ENCODE results near the gene PRXL2B. TPM values are rescaled to one million over a fixed set of nuclear protein-coding genes. Genes with fewer than 3 reads are reported as not detected.

PRXL2B gene, protein sequence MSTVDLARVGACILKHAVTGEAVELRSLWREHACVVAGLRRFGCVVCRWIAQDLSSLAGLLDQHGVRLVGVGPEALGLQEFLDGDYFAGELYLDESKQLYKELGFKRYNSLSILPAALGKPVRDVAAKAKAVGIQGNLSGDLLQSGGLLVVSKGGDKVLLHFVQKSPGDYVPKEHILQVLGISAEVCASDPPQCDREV
- total RNA-seq: 10 to 100 TPM; 23.4 to 34.3 TPM

GRCh38 chr1:2586154-2587070, at the start of gene PRXL2B:
Gene PRXL2B, plus strand, starts transcription at chr1:2586777. Its CDS starts 109 bp downstream, at chr1:2586886.

GRCh38 chr1:2556277-2556677, 30.3 kb upstream of the PRXL2B start, which contains the start of gene TNFRSF14:
Gene TNFRSF14, plus strand, starts transcription at chr1:2556371. Its CDS starts 294 bp downstream, at chr1:2556665.

DNA sequence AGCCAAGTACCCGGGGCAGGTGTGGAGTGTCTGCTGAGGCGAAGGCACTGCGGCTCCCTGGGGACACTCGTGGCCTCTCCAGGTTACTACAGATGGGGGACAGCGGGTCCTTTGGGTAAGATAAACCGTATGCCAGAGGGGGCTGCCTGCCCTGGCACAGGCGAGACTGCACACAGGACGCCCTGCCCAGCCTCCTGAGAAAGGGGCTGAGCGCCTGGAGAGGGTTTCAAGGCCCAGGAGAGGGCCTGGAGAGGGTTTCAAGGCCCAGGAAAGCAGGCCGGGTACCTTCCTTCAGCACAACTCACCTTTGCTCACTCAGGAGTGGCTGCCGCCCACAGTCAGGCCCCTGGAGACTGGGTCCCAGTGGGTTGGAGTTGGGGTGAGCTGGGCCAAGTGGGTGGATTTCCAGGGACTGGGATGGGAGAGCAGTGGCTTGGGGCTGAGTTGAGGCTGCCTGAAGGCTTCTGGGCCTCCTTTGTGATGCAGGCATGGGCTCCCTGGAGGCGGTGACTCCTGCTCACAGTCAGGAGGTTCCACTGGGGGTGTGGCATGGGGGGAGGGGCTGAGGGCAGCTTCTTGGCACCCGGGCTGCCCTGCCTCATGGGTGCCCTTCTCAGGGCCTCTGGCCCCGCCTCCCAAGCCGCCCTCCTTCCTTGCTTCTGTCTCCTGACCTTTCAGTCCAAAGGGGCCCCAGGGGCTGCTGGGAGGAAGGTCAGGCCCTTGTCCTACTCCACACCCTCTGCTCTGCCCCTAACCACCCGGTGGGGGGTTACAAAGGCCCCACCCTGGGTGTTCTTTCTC, 46.2 kb downstream of the PRXL2B start, which contains the start of gene MMEL1:
MMEL1 (minus strand) TSS at position 456 of the 801 bp plus-strand sequence. CDS start 3,532 bp downstream, outside the sequence.

Other genes starting within 250 kb of the PRXL2B start
- 10 to 100 TPM in 1 of 2 donors, 1 to 10 TPM in 1; 7.2 to 10.3 TPM for gene MORN1, start 195.2 kb upstream of the PRXL2B start, total RNA-seq
- gene RER1, start 194.9 kb upstream of the PRXL2B start, total RNA-seq: 10 to 100 TPM; 51.3 to 70.9 TPM
- gene PEX10, start 174.2 kb upstream of the PRXL2B start, total RNA-seq: 10 to 100 TPM; 32.3 to 38.0 TPM
- gene PLCH2, start 110.5 kb upstream of the PRXL2B start, total RNA-seq: not detected
- 10 to 100 TPM; 31.0 to 32.0 TPM for gene PANK4, start 60.2 kb upstream of the PRXL2B start, total RNA-seq
- under 1 TPM in 1 of 2 donors, not detected in 1; 0.67 TPM for gene HES5, start 56.5 kb upstream of the PRXL2B start, total RNA-seq
- gene TNFRSF14, start 30.4 kb upstream of the PRXL2B start, total RNA-seq: 100 to 1,000 TPM; 243 to 244 TPM
- not detected for gene MMEL1, start 46.2 kb downstream of the PRXL2B start, total RNA-seq
- under 1 TPM; under 0.01 to 0.34 TPM for gene TTC34, start 214.9 kb downstream of the PRXL2B start, total RNA-seq

Measured in melanocyte of skin (primary cell).